ENCODE results near the gene TMA16.

Gene TMA16

GRCh38 chr4:163566257-163566796 is 71.8 kb downstream of the TMA16 start:
- H3K9me3 ChIP-seq (ENCODE audit: control insufficient read depth, insufficient read depth, low read length) = no peaks in the 10 kb centered on the region
- H3K27me3 ChIP-seq (ENCODE audit: control insufficient read depth, insufficient read depth, low read length) = no peaks in the 10 kb centered on the region
- no peak overlapping the region for H3K4me3 ChIP-seq (ENCODE audit: low read depth, low read length)
- peaks cover 9% of the 10 kb centered on the region for H3K4me1 ChIP-seq (ENCODE audit: control insufficient read depth, insufficient read depth, low read length)
- no peak overlapping the region for H3K9ac ChIP-seq (ENCODE audit: low read depth, low read length)
- no peaks in the 10 kb centered on the region for H3K36me3 ChIP-seq (ENCODE audit: control insufficient read depth, insufficient read depth, low read length)

DNA sequence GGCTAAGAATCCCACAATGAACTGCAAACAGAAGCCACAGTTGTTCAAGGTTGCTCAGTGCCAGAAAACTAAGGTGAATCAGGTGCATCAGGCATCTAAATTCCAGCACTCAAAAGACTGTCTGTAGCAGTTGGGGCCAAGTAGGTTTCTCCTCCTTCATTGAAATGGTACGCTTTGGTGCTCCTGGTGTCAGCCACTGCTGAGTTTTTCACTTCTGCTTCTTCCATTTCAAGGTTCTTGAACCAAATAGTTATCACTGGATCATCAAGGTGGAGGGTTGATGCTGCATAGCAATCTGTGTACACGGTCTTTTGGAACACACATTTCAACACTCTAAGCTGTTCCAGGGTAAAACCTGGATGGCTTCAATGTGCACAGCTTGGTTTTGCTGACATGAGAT is 74.4 kb downstream of the TMA16 start:
- no peaks in the 10 kb centered on the region for H3K9me3 ChIP-seq (ENCODE audit: control insufficient read depth, insufficient read depth, low read length)
- no peaks in the 10 kb centered on the region for H3K27me3 ChIP-seq (ENCODE audit: control insufficient read depth, insufficient read depth, low read length)
- no peaks in the 10 kb centered on the region for H3K36me3 ChIP-seq (ENCODE audit: control insufficient read depth, insufficient read depth, low read length)
- no peak overlapping the region for H3K4me3 ChIP-seq (ENCODE audit: low read depth, low read length)
- H3K9ac ChIP-seq (ENCODE audit: low read depth, low read length) = no peak overlapping the region
- H3K4me1 ChIP-seq (ENCODE audit: control insufficient read depth, insufficient read depth, low read length) = peaks cover 9% of the 10 kb centered on the region

Measured in iPS-15b (cell line).